CMK (cell line): ENCODE results near the gene ALG3.

Experiments used
- DNase-seq: peaks from one replicate; pipeline ENCODE4 v3.0.0-alpha.2; 2010; ENCODE audit warnings: low read depth

ALG3 gene

GRCh38 chr3:184192889-184193288, 55.9 kb downstream of the ALG3 start:
- no peak for DNase-seq
